OCI-LY1 (cell line): ENCODE results near the gene IRF4.

Experiments used
- H2AFZ ChIP-seq: fragments of 200-600 bp; sonication (generic), shearing (Covaris generic); 2 replicates; pipeline ENCODE4 v1.6.0; 2014; ENCODE audit warnings: antibody characterized with exemption, mild to moderate bottlenecking, low read length
- H3F3A ChIP-seq: fragments of 200-600 bp; sonication (generic), shearing (Covaris generic); 2 replicates; pipeline ENCODE4 v1.6.0; 2014; ENCODE audit warnings: mild to moderate bottlenecking, antibody characterized with exemption, low read length, moderate library complexity; ENCODE audit not compliant: insufficient read depth
- H3K27ac ChIP-seq: fragments of 200-600 bp; sonication (generic); 2 replicates; pipeline ENCODE4 v1.5.1; 2014; ENCODE audit warnings: low read length, mixed run types, mild to moderate bottlenecking, low read depth; ENCODE audit not compliant: poor library complexity, severe bottlenecking
- H3K27me3 ChIP-seq: fragments of 200-600 bp; sonication (generic); 2 replicates; pipeline ENCODE4 v1.6.0; 2014; ENCODE audit warnings: antibody characterized with exemption, mild to moderate bottlenecking, low read length, moderate library complexity; ENCODE audit not compliant: insufficient read depth
- H3K36me3 ChIP-seq: fragments of 200-600 bp; sonication (generic); 2 replicates; pipeline ENCODE4 v1.6.1; 2014; ENCODE audit warnings: mild to moderate bottlenecking, antibody characterized with exemption, low read length, moderate library complexity, mixed read lengths; ENCODE audit not compliant: insufficient read depth
- H3K4me1 ChIP-seq: fragments of 200-600 bp; sonication (generic); 2 replicates; pipeline ENCODE4 v1.5.1; 2014; ENCODE audit warnings: mild to moderate bottlenecking, low read length, moderate library complexity; ENCODE audit not compliant: insufficient read depth, severe bottlenecking
- H3K4me2 ChIP-seq: fragments of 200-600 bp; sonication (generic), shearing (Covaris generic); 2 replicates; pipeline ENCODE4 v1.6.1; 2014; ENCODE audit warnings: low read length
- H3K4me3 ChIP-seq: fragments of 200-600 bp; sonication (generic); 2 replicates; pipeline ENCODE4 v1.5.1; 2014; ENCODE audit warnings: low read length, low read depth, mild to moderate bottlenecking, mixed read lengths; ENCODE audit not compliant: poor library complexity, severe bottlenecking
- H3K79me2 ChIP-seq: fragments of 200-600 bp; shearing (Covaris generic); 2 replicates; pipeline ENCODE4 v1.6.1; 2016; ENCODE audit warnings: mixed run types, low read length, mixed read lengths; ENCODE audit not compliant: insufficient read depth
- H3K9ac ChIP-seq: fragments of 200-600 bp; sonication (generic), shearing (Covaris generic); 2 replicates; pipeline ENCODE4 v1.6.1; 2014; ENCODE audit warnings: mild to moderate bottlenecking, low read length, mixed read lengths
- H3K9me2 ChIP-seq: fragments of 200-600 bp; sonication (generic), shearing (Covaris generic); 2 replicates; pipeline ENCODE4 v1.6.1; 2014; ENCODE audit warnings: low read depth, mild to moderate bottlenecking, low read length, mixed read lengths
- H3K9me3 ChIP-seq: fragments of 200-600 bp; shearing (Covaris generic); 2 replicates; pipeline ENCODE4 v1.6.1; 2014; ENCODE audit warnings: low read length, mixed read lengths
- H4K20me1 ChIP-seq: fragments of 200-600 bp; sonication (generic), shearing (Covaris generic); 2 replicates; pipeline ENCODE4 v1.6.0; 2016; ENCODE audit warnings: mild to moderate bottlenecking, low read length; ENCODE audit not compliant: insufficient read depth
- EZH2 ChIP-seq: fragments of 200-600 bp; sonication (generic), shearing (Covaris generic); IDR thresholded peaks from 2 replicates; pipeline ENCODE4 v1.8.0; 2017; ENCODE audit warnings: borderline replicate concordance, mixed run types, mild to moderate bottlenecking, antibody characterized with exemption, low read length, moderate library complexity, mixed read lengths
- TF ChIP-seq, protein P1 (sequence below): fragments of 200-600 bp; sonication (generic), shearing (Covaris generic); IDR thresholded peaks from 2 replicates; pipeline ENCODE4 v1.5.1; 2017; ENCODE audit warnings: mild to moderate bottlenecking, antibody characterized with exemption, low read length, moderate library complexity, mixed read lengths

IRF4 gene

DNA sequence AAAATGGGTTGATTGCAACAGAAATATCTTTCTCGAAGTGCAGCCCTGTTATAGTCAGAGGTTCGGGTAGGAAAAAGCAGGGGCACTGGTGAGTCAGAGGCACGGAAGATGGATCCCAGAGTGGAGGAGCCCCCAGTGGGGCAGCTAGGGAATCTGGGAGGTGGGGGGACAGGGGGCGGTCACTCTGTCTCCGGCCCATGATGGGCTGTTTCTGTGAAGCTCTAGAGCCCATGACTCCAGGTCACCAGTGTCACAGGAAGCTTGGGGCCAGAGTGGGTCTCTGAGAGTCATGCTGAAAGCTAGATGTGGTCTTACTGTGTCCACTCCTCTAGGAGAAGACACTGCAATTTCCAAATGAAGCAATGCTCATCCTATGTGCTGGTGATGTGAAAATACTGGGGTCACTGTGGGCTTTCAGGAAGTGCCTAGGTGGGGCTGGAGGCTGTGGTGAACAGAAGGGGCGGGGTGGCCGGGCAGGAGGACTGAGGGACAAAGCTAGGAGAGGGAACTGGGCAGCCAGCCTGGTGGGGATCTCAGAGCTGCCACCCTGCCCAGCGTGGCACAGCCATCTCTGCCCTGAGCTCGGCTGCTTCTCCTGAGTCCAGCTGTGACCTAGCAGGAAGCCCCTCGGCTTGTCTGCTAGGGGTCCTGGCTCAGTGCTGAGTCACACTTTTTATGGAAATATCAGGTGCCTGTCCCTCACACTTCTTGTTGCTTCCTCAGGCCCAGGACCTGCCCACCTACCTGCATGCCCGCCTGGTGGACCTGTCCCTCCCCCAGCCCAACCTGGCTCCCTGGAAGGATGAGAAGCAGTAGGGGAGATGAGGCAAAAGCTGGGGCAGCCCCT is 54.2 kb downstream of the IRF4 start:
- no peaks in the 10 kb centered on the region for H3K36me3 ChIP-seq
- H3K27me3 ChIP-seq: no peaks in the 10 kb centered on the region; the same call in 1 of the 2 replicates
- no peaks in the 10 kb centered on the region for H3F3A ChIP-seq
- no peak overlapping the region for H2AFZ ChIP-seq
- H3K4me3 ChIP-seq: no peak overlapping the region
- H3K27ac ChIP-seq: no peak overlapping the region
- H3K4me2 ChIP-seq: no peak overlapping the region
- no peaks in the 10 kb centered on the region for H3K9me3 ChIP-seq
- no peaks in the 10 kb centered on the region for H4K20me1 ChIP-seq
- peaks cover 17% of the 10 kb centered on the region for H3K4me1 ChIP-seq
- H3K9ac ChIP-seq: no peak overlapping the region
- H3K79me2 ChIP-seq: no peaks in the 10 kb centered on the region
- no peaks in the 10 kb centered on the region for H3K9me2 ChIP-seq
- TF ChIP-seq, protein P1, sequence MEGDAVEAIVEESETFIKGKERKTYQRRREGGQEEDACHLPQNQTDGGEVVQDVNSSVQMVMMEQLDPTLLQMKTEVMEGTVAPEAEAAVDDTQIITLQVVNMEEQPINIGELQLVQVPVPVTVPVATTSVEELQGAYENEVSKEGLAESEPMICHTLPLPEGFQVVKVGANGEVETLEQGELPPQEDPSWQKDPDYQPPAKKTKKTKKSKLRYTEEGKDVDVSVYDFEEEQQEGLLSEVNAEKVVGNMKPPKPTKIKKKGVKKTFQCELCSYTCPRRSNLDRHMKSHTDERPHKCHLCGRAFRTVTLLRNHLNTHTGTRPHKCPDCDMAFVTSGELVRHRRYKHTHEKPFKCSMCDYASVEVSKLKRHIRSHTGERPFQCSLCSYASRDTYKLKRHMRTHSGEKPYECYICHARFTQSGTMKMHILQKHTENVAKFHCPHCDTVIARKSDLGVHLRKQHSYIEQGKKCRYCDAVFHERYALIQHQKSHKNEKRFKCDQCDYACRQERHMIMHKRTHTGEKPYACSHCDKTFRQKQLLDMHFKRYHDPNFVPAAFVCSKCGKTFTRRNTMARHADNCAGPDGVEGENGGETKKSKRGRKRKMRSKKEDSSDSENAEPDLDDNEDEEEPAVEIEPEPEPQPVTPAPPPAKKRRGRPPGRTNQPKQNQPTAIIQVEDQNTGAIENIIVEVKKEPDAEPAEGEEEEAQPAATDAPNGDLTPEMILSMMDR: no peak
- no peak for TF ChIP-seq EZH2

DNA sequence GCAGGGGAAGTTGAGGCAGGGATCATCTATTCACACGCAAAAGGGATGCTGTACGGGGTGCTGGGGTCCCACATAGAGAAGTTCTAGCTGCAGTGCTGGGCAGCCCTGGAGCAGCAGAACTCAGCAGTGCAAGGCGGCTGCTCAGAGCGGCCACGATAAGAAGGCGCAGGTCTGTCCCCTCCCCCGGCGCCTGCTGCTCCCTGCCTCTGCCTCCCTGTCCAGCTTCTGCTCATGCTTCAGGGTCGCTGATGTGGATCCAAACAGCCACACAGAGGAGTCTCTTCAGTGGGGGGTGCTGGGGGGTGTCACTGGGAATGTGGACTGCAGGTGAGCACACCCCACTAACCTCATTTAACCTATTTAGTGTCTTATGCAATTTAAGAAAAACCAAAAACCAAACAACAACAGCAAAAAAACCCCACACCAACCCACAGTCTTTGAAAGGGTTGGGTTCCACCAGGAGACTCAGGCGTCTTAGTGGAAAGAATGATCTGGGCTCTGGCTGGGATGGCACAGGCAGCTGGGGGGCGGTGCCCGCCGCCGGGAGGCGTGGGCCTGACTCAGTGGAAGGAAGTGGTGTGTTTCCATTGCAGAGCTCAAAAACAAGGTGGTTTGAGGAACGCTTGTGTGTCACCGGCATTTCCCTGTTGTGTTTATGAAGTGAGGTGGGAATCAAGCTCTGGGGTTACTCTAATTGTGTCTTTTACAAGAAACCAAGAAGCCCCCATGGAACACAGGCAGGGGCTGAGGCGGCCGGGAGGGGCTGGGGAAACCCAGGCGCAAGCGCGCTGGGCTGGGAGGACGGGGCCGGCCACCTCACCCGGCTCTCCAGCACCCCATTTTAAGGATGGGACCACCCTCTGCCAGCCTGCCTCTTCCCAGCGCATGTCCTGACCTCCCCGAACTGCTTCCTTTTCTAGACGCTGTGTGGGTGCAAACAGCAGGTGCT is 55.1 kb downstream of the IRF4 start:
- H3K4me3 ChIP-seq: peak overlapping the region; percentile 25
- no peaks in the 10 kb centered on the region for H3K9me3 ChIP-seq
- H3K9me2 ChIP-seq: no peaks in the 10 kb centered on the region
- peaks cover 17% of the 10 kb centered on the region for H3K4me1 ChIP-seq
- TF ChIP-seq, protein P1: no peak
- no peak for TF ChIP-seq EZH2
- no peaks in the 10 kb centered on the region for H4K20me1 ChIP-seq
- no peaks in the 10 kb centered on the region; the same call in 1 of the 2 replicates for H3K27me3 ChIP-seq
- no peaks in the 10 kb centered on the region for H3K36me3 ChIP-seq
- peak overlapping the region; percentile 45; the same call in 1 of the 2 replicates for H3K4me2 ChIP-seq
- H3F3A ChIP-seq: no peaks in the 10 kb centered on the region
- H3K27ac ChIP-seq: no peak overlapping the region
- H3K79me2 ChIP-seq: no peaks in the 10 kb centered on the region
- H2AFZ ChIP-seq: no peak overlapping the region
- no peak overlapping the region for H3K9ac ChIP-seq

DNA sequence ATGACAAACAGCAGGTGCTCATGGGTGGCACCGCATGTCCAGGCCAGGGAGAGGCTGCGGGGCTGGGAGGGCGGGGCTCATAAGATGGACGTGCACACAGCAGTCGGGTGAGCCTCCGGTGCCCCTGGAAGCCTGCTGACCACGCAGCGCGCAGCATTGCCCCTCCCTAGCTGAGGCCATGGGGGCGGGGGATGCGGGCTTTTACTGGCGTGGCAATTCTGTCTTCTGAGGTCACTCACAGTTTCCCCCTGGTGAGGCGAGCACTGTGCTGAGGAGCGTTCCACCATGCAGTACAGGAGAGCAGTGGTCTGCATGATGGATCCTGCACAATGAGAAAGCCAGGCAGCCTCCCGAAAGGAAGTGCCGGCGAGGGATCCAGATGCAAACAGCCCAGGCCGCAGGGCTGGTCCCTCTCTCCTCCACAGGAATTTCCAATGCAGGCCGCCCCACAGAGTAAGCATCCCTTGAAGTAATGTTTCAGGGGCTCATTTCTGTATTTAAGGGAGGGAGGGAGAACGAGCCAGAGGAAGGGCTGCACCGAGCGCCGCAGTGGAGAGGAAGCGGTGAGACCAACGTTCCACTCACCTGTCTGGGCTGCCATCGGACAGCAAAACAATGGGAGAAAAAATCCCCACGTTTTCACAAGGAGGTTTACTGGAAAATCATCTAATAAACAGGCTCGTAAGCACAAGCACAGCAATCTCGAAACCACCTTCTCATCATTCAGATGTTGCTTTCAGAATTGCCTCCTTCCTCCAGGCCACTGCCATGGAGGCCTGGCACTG is 56.0 kb downstream of the IRF4 start:
- Histone ChIP-seq H3K9me3 (no peaks in the 10 kb centered on the region), H3K27me3 (no peaks in the 10 kb centered on the region; the same call in 1 of the 2 replicates), H3K4me1 (peaks cover 17% of the 10 kb centered on the region)

More for the DNA sequence above, 56.0 kb downstream of the IRF4 start:
- no peak overlapping the region for H2AFZ ChIP-seq
- H3K27ac ChIP-seq: no peak overlapping the region
- peak overlapping the region; percentile 25 for H3K4me3 ChIP-seq
- H3K4me2 ChIP-seq: peak overlapping the region; percentile 45; the same call in 1 of the 2 replicates
- H4K20me1 ChIP-seq: no peaks in the 10 kb centered on the region
- no peaks in the 10 kb centered on the region for H3K9me2 ChIP-seq
- H3K36me3 ChIP-seq: no peaks in the 10 kb centered on the region
- TF ChIP-seq, protein P1: no peak
- TF ChIP-seq EZH2: no peak
- H3K9ac ChIP-seq: no peak overlapping the region
- H3K79me2 ChIP-seq: no peaks in the 10 kb centered on the region
- no peaks in the 10 kb centered on the region for H3F3A ChIP-seq
